NB4 (cell line): ENCODE data around the gene SLC52A3.
"Not testable (repeated sequence)": the region's sequence is repeated elsewhere in the genome, so short reads cannot be mapped to it uniquely, and the experiment has no call there.

Source experiments
- CTCF ChIP-seq: IDR thresholded peaks from one replicate; pipeline ENCODE4 v1.5.1; 2012; ENCODE audit warnings: low read depth, low read length
- MAX ChIP-seq: IDR thresholded peaks from 2 replicates; pipeline ENCODE4 v1.6.1; 2011; ENCODE audit warnings: low read depth, low read length
- MYC ChIP-seq: IDR thresholded peaks from 2 replicates; pipeline ENCODE4 v1.6.1; 2011; ENCODE audit warnings: low read depth, low read length
- POLR2A ChIP-seq: IDR thresholded peaks from 2 replicates; pipeline ENCODE4 v1.6.1; 2011; ENCODE audit warnings: mild to moderate bottlenecking; ENCODE audit not compliant: insufficient read length; ENCODE audit errors: extremely low read depth

GRCh38 chr20:800026-800425 is 31.7 kb upstream of the SLC52A3 start:
- TF ChIP-seq CTCF, MAX, POLR2A, MYC: not testable (repeated sequence)
